NCI-H2029 (cell line): ENCODE measurements around the gene ADCY1.

Source experiments
- DNase-seq: peaks from one replicate; lab custom pipeline; 2025; lab: John Stamatoyannopoulos, UW

Gene ADCY1

DNA sequence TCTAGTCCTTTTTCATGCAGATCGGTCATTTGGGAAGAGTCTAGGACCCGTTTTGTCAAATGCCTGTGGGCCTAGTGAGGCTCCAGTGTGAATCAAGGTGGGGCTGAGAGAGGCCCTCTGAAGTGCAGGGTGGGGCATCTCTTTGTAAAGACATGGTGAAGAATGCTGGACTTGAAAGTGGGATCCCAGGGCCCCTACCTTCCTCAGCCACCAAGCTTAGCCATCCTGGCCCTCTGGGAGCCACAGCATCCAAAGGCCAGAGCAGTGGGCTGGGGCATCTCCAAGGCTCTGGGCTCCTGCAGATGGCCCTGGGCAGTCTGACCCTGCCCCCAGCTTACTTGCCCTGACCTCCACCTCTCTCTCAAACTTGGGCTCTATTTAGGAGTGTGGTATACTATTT, 78.5 kb downstream of the ADCY1 start:
- DNase-seq: no peak

DNA sequence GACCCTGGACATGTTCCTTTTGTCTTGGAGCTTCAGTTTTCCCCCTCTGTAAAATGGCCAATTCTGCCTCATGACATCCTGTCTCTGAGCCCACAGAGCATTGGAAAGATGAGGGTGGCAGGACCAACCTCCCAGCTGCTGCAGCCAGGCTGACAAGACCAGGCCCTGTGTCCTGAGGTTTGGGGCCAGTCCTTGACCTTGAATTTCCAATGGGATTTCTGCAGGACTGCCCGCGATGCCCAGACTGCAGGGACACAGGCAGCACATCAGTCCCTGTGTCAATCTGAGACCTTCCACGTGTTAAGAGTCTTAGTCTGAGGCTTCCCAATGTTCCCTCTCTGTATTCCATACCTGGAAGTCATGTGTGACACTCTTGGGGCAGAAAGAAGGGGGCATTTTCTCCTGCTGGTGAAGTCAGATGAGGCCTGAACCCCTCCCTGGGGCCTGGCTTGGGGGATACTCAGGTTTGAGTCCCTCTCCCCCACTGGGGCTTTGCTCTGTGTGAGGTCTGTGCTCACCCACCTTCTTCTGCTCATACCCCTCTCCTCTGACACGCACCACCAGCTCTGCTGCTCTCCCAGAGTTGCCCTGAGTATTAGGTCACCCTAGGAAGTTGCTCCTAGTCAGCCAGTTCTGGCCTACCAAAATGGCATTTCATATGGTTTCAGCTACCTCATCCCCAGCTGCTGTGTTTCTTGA, 79.2 kb downstream of the ADCY1 start:
- no peak for DNase-seq

DNA sequence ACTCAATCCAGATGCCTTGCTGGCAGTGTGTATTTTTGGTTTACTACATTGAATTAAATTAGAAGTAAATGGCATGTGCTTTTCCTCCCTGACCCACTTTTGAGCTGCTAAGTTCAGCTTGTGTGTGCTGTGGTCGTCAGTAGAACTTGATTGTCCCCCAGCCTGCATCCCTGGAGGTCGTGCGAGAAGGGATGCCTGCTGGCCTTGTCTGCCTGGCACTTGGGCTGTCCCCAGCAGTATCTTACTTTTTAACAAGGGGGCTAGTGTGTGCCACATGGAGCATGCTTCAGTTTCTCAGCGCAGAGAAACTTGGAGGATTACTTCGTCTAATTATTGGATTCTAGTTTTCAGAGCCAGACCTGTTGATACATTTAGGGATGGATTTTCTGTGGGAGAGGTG, 80.2 kb downstream of the ADCY1 start:
- no peak for DNase-seq

DNA sequence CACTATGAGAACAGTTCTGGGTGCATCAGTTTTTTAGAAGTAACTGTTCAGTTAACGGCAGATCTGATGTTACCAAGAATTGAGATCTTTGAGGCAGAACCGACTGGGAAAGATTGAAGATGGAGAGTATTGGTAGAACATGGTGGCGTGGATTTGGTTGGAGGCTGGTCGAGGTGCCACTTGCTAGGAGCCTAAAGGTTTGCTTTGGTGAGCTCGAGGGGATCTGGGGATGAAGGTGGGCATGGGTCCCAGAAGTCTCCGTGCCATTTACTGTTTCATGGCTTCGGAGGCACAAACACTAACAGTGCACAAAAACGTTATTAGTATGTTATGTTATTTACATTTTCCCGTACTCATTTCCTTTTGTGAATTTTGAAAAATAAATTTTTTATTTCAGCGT, 81.4 kb downstream of the ADCY1 start:
- no peak for DNase-seq

DNA sequence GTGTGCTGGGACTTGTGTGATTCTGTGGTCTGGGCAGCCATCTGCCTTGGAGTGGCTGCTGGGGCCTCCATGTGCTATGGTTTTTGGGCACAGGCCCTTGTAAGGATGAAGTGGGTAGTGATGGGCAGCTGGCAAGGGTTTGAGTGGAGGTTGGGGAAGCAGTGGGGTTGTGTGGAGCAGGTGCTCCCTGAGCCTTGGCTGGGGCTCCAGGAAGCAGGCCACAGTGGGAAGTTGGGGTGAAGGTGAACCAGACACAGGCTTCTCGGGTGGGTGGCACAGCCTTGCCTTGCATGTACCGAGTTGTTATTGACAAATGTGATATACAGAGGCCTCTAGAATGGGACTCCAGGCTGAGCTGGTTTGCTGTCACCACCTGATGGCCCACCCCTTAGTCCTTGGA, 82.3 kb downstream of the ADCY1 start:
- DNase-seq: no peak

DNA sequence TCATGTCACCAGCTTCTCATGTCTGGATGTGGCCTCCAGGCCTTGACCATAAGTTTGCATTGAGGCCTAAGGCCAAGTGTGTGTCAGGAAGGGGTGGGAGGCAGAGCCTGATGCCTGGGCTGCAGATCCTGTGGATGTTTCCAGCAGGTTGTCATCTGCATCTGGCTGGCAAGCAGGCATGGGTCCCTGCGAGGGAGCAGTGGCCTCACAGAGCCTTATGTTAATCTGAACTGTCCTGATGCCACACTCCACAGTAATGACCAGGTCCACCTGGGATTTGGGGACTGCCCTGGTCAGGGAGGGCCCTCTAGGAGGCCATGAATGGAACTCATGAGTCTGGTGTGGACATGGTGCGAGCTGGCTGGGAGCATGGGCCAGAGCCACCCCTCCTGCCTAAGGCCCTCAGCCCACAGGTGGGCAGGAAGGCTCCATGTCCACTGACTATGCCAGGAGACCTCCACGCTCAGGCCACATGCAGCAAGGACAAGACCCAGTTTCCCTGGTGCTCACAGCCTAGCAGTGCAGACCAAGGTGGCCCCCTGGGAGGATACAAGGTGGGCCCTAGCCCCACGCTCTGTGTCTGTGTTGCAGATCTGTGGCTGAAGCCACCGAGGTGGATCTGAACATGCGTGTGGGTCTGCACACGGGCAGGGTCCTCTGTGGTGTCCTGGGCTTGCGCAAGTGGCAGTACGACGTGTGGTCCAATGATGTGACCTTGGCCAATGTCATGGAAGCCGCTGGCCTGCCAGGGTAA, 83.1 kb downstream of the ADCY1 start:
- no peak for DNase-seq

DNA sequence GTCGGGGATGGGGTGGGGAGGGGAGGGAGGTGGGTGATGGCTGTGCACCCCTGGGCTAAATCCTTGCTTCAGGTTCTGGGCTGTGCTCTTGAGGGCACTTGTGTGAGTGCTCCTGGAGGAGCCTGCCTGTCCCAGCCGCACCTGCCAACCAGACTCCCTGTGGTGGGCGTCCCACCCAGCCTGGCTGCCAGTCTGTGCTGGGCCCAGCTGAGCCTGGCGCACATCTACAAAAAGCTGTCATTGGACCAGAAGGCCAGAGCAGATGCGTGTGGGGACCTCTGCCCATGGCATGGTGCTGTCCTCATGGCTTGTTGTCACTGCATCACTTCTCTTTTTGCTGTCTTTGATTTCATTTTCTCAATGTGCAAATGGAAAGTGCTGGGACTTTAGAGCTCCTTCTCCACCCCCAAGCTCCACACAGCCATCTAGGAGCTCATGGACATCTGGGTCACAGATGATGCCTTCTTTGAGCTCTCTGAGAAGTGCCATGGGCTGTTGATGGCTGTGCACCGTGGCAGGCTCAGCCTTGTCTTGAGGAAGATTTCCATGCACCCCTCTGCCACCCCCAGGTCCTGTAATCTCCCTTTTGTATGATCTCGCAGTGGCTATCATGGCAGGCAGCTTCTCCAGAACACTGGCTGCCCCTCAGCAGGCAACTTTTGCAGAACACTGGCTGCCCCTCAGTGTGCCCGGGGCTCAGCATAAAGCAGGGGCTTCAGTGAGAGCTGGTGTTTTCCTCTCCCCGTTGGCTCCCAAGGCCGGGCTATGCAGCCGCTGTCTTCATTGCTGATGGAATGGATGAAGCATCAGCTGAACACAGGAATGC, 83.9 kb downstream of the ADCY1 start:
- no peak for DNase-seq

DNA sequence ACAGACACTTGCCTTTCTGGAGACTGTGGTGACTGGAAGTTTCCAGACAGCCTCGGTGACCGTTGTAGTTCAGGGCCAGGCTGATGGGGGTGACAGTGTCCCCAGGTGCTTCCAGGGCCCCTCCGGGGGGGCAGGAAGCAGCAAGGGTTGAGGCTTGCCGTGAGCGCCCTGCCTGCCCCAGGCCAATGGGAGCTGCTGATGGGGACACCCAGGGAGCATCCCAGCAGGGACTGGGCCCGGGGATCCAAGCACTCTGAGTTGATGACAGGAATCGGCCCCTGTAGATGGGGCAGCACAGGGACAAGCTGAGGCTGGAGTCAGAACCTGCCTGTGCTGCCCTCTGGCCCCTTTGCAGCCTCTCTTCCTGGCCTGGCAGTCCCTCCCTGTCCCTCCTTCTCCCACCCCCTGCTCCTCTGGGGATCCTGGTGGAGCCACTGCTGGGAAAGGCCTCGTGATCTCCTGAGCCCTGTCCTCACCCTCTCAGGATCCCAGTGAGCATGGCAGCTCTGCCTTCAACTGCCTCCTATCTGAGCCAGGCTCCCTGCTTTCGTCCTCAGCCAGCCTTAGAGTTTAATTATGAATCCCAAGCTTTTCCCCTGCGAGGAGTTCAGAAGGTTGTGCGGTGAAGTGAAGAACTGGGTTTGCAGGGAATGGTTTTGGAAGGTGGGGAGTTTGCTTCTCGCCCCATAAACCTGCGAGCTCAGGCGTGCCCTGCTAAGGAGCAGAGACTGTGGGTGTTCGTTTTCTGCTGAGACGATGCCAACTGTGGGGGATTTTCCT, 84.7 kb downstream of the ADCY1 start:
- DNase-seq: no peak

DNA sequence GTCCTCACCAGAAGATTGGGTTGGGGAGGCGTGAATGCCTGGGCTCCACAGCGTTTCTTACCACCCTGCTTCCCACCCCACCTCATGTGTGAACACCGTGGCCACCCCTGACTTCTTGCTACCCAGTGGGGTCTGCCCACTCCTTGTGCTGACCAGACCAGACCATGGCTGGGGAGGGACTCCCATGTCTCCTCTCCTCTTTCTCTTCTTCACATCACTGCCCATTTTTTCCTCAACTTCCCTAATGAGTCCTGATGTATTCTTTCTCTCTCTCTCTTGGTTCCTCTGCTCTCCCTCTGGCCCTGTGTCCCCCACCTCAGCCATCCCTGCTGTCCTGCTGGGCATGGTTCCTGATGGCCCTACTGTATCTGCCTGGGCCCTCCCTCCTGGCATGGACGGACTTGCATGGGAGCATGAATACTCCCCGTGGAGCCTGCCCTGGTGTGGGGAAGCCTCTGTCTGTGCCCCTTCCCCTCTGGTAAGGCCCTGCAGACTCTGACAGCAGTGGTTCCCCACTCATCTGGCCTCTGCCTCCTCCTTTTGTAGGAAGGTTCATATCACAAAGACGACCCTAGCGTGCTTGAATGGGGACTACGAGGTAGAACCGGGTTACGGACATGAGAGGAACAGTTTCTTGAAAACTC, 85.5 kb downstream of the ADCY1 start:
- no peak for DNase-seq

DNA sequence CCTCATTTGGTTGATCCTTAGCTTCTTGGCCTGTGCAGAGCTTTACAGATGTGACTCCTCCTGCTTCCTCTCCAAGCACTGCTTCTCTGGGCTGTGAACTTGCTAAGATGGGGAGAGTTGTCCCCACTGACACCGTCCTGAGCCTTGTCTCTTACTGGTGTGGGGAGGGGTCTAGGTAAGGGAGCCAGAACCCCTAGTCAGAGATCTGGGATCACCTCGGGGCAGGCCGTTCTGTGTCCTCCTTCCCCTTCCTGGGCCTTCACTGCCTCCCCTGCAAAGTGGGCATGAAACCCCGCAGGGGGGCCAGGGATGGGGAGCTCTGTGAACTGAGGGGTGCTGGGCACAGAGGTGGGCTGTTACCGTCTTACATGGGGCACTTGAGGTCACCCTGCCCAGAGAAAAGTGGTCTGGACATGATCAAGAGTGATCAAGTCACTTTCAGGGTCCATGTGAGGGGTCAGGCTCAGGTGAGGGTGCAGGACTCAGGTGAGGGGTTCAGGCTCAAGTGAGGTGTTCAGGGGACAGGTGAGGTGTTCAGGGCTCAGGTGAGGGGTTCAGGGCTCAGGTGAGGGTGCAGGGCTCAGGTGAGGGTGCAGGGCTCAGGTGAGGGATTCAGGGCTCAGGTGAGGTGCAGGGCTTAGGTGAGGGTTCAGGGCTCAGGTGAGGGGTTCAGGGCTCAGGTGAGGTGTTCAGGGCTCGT, 86.2 kb downstream of the ADCY1 start:
- DNase-seq: no peak

DNA sequence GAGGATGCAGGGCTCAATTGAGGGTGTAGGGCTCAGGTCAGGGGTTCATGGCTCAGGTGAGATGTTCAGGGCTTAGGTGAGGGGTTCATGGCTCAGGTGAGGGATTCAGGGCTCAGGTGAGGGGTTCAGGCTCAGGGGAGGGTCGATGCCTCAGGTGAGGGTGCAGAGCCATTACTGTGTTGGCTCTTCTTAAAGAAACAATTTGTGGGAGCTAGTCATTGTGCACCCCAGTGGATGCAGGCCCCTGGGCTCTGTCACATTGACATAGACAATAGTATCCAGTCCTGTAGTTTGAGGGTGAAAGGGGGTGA, 86.7 kb downstream of the ADCY1 start:
- DNase-seq: no peak

DNA sequence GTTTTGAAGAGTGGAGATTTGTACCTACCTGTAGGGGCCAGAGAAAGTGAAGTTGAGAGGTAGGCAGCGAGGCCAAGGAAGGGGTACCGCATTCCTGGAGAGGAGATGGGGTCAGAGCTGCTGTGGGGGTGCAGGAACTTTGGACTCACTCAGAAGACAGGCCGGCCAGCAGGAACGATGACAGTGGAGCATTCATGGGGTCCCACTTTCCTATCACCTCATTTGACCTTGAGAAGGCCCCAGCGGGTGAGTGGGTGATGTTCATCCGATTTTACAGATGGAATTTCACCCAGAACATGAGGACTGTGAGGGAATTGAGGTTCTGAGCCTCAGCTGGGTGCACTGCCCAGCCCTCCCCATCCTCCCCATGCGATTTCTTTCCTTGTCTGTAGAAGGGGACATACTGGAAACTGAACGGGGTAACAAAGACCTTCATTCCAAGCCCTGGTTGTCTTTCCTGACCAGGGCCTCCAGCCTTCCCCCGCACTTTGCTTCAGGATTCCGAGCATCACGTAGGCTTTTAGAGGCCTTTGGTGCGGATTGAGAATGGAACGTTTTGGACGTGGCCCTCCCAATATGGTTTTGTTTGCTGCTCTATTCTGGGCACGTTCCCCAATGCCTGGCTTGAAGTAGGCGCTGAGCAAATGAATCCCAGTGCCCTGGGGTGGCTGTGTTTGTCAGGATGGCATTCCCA, 87.3 kb downstream of the ADCY1 start:
- DNase-seq: no peak

DNA sequence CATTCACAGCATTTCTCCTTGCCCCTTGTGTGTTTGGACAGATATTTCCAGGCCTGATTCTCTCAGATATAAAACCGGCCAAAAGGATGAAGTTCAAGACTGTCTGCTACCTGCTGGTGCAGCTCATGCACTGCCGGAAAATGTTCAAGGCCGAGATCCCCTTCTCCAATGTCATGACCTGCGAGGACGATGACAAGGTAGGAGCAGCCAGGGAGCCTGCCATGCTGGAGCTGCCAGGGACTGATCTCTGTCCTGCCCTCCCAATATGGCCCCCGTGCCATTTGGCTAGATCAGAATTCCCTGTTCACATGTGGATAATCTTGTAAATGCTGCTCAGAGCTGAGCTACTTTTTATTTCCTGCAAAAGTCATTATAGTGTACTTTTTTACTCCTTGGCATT, 87.8 kb downstream of the ADCY1 start:
- no peak for DNase-seq

DNA sequence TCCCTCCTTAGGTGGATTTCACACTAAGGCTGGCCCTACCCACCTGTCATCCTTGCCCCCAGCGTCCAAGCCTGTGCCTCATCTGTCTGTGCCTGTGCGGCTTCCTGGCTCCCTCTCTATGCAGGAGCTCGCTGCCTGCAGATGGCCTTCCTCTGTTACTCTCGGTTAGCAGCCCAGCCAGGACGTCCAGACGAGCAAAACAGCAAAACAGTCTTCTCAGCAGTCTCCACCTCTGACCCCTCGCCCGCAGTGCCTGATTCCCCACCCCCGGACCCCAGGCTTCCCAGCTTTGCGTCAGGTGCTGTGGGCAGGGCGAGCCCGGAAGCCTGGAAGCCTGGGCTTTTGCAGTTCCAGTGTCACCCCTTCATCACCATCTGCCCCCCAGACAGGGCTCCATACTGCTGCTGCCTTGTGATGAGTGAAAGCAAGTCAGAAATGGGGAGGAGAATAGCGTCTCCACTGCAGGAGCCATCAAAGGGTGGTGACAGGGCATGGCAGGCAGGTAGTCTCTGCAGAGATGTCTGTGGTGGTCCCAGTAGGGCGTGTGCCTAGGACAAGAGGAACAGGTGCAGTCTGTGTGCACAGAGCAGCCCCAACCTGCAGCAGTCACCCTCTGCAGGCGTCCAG, 88.5 kb downstream of the ADCY1 start:
- no peak for DNase-seq

DNA sequence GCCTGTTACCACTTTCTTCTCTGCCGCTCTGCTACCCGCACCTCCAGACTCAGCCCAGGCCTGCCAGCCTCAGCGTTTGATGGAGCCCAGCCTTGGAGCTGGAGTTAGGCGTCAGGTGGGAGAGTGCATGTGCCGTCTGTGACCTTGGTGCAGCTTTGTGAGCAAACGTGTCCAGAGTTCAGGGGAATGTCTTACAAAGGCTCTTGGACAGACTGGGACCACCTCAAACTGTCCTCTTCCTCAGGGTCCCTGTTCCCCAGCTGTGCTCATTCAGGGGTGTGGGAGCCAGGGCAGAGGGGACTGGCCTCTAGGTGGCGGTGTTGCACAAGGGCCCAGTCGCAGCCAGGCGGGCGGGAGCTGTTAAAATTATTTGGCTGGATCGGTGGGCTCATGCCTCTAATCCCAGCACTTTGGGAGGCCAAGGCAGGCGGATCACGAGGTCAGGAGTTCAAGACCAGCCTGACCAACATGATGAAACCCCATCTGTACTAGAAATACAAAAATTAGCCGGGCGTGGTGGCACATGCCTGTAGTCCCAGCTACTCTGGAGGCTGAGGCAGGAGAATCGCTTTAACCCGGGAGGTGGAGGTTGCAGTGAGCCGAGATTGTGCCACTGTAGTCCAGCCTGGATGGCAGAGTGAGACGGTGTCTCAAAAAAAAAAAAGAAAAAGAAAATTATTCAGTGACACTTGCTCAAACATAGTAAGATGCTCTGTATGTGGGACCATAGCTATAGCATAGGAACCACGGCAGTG, 89.2 kb downstream of the ADCY1 start:
- no peak for DNase-seq

DNA sequence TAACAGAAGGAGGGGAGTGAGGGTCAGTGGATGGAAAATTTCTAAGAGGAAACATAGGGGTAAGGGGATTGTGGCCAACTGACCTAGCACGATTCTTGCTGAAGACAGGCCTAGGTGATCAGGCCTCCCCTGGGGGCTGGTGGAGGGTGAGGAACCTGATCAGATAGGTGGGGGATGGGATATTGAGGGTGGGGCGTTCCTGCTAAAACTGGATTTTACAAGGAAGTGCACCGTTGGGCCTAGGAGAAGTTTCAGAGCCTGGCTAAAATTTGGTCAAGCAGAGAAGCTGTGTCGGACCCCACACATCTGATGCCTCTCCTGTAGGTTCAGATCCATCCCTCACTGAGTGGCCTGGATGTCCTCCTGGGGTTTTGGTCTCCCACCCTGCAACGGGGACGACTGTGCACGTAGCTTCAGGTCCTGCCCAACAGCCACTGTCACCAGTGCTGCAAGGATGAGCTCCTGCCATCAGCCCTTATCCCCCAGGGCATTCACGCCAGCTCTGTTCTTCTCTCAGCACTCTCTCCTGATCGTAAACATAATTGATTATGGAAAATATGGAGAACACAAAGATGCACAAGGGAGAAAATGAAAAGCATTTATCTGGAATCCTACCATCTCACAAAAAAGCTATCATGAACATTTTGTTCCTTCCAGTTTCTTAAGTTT, 89.9 kb downstream of the ADCY1 start:
- no peak for DNase-seq

DNA sequence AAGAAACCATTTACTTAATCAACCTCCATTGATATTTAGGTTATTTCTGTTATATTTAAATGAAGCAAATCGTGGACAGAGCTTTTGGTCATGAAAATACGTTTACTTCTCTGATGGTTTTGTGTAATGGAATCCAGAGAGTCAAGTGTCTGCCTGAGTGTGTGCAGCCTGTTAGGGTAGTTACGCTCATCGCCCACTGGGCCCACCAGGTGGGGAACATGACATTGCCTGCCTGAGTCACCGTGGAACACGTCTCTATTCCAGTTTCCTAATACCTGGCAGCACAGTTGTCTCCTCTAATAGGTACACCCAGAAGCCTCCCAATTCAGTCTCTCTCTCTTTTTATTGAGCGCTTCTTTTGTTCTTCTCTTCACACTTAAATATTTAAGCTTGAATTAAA, 91.0 kb downstream of the ADCY1 start:
- DNase-seq: no peak

DNA sequence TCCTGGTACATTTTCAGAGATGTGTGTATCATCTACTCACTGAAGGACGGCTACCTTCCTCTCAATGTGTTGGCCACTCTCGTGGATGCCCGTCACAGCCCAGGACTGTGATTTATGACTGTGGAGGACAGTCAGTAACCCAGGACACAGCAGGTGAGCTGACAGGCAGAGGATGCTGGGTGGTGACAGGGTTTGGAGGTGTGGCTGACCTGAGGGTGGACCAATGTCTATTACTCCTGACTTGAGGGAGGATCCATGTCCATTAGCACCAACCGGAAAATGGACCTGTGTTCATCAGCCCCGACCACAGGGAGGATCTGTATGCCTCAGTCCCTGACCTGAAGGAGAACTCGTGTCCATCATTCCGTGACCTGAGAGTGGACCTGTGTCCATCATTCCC, 96.1 kb downstream of the ADCY1 start:
- DNase-seq: no peak

DNA sequence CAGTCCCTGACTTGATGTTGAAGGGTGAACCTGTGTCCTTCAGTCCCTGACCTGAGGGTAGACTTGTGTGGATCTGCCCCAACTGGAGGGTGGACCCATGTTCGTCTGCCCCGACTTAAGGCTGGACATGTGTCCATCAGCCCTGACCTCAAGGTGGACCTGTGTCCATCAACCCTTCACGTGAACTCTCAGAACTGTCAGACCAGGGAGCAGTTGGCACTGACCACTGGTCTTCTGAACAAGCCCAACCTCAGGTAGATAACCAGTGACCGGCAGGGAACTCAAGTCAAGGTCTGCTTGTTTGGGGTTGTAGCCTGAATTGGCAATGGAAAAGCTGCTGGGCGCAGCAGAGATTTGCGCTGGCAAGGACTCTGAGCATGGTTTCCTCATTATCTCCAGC, 96.5 kb downstream of the ADCY1 start:
- DNase-seq: no peak
